K562 (cell line): Measurements from ENCODE around the gene SEC23A. TPM values are rescaled to one million over a fixed set of nuclear protein-coding genes. Genes with fewer than 3 reads are reported as not detected.

ENCODE experiments used
- ATAC-seq: fragments of 200-7000 bp; cut with Tn5 transposase; 3 replicates; pipeline ENCODE4 v1.9.1; 2020; ENCODE audit warnings: moderate library complexity
- BruUV-seq: library from RNA; stranded (reverse); fragments of 400-500 nt; replicated peaks from 2 replicates; lab custom pipeline; 2021; lab: Mats Ljungman, UMichigan
- CTCF ChIA-PET: fragments of 300-600 bp; formaldehyde crosslinking; extraction: SDS; loops from one replicate; lab custom pipeline; 2021; ENCODE audit warnings: low intra/inter-chr PET ratio; lab: Yijun Ruan, JAX
- POLR2A ChIA-PET: fragments of 300-600, 350-650 bp; sonication (Branson Sonifier 250); formaldehyde crosslinking; extraction: SDS; loops from one replicate; lab custom pipeline; 2021; ENCODE audit warnings: antibody characterized with exemption, inconsistent platforms; lab: Yijun Ruan, JAX
- DNase-seq, 4 experiments: peaks; one replicate each; pipeline versions ENCODE4 v3.0.0 to v3.0.0-alpha.2; 2011 to 2018; ENCODE audit warnings: low spot score in 3 of 4, mixed read lengths in 3 of 4; ENCODE audit errors: extremely low read depth in 1 of 4
- FAIRE-seq: peaks from 2 replicates; lab custom pipeline; 2011; peaks lifted over from hg19 to GRCh38; lab: Jason Lieb, UNC
- H2AFZ ChIP-seq: 2 replicates; pipeline ENCODE4 v1.6.0; 2011; ENCODE audit warnings: low read depth, low read length, control low read depth, inconsistent platforms
- H3K27ac ChIP-seq: fragments of 200-600 bp; 3 replicates; pipeline ENCODE4 v1.8.0; 2011; ENCODE audit warnings: low read depth, mild to moderate bottlenecking, control low read depth, inconsistent platforms, low read length, moderate library complexity, mixed read lengths; ENCODE audit errors: extremely low read depth
- H3K27me3 ChIP-seq, 2 experiments: fragments of 300-600 bp in 1 of 2; 2 replicates in 1 of 2; 3 replicates in 1 of 2; pipeline versions ENCODE4 v1.6.0 to v1.8.0; 2011; ENCODE audit warnings: inconsistent platforms in 2 of 2, low read length in 2 of 2, mild to moderate bottlenecking in 1 of 2, mixed read lengths in 1 of 2, moderate library complexity in 1 of 2; ENCODE audit not compliant: control insufficient read depth in 2 of 2, insufficient read depth in 2 of 2
- H3K36me3 ChIP-seq: fragments of 300-600 bp; 3 replicates; pipeline ENCODE4 v1.8.0; 2011; ENCODE audit warnings: mild to moderate bottlenecking, low read length, inconsistent platforms; ENCODE audit not compliant: control insufficient read depth, insufficient read depth
- H3K4me1 ChIP-seq, 2 experiments: fragments of 200-600 bp in 1 of 2; replicated peaks in 1 of 2; 2 replicates in 1 of 2; 3 replicates in 1 of 2; pipeline versions ENCODE4 v1.5.1 to v1.8.0; 2011; ENCODE audit warnings: inconsistent platforms in 2 of 2, low read length in 2 of 2, mild to moderate bottlenecking in 1 of 2, mixed read lengths in 1 of 2, moderate library complexity in 1 of 2; ENCODE audit not compliant: control insufficient read depth in 2 of 2, insufficient read depth in 2 of 2
- H3K4me2 ChIP-seq: 2 replicates; pipeline ENCODE4 v1.6.1; 2011; ENCODE audit warnings: low read length, control low read depth, inconsistent platforms, mixed read lengths; ENCODE audit not compliant: insufficient read depth
- H3K4me3 ChIP-seq: fragments of 200-600 bp; sonication (generic), shearing (Covaris generic); 2 replicates; pipeline ENCODE4 v1.5.1; 2016; ENCODE audit warnings: control low read depth, inconsistent platforms
- H3K79me2 ChIP-seq: fragments of 200-600 bp; 3 replicates; pipeline ENCODE4 v1.8.0; 2011; ENCODE audit warnings: low read length, inconsistent platforms; ENCODE audit not compliant: control insufficient read depth, insufficient read depth
- H3K9ac ChIP-seq, 2 experiments: 2 replicates each; pipeline versions ENCODE4 v1.6.0 to v1.6.1; 2011; ENCODE audit warnings: low read depth in 2 of 2, low read length in 2 of 2, control low read depth in 1 of 2, inconsistent platforms in 1 of 2, mild to moderate bottlenecking in 1 of 2, mixed read lengths in 1 of 2; ENCODE audit not compliant: insufficient read depth in 1 of 2
- H3K9me1 ChIP-seq: one replicate; pipeline ENCODE4 v1.6.0; 2011; ENCODE audit warnings: inconsistent platforms, mild to moderate bottlenecking, low read length, moderate library complexity; ENCODE audit not compliant: control insufficient read depth, insufficient read depth
- H3K9me3 ChIP-seq: replicated peaks from 2 replicates; pipeline ENCODE4 v1.5.1; 2011; ENCODE audit warnings: low read depth, low read length, inconsistent platforms; ENCODE audit not compliant: control insufficient read depth, insufficient read depth
- H4K20me1 ChIP-seq: replicated peaks from 2 replicates; pipeline ENCODE4 v1.6.1; 2011; ENCODE audit warnings: low read length, inconsistent platforms, mixed read lengths; ENCODE audit not compliant: control insufficient read depth, insufficient read depth
- E2F5 ChIP-seq: sonication (generic); formaldehyde crosslinking; IDR thresholded peaks from 2 replicates; pipeline ENCODE4 v1.8.0; 2022; ENCODE audit warnings: mild to moderate bottlenecking, missing genetic modification reagents
- ELF2 ChIP-seq: fragments of 250-450 bp; sonication (Bioruptor Pico); IDR thresholded peaks from 2 replicates; pipeline ENCODE4 v1.5.0; 2021; ENCODE audit warnings: mild to moderate bottlenecking
- FOXA1 ChIP-seq: fragments of 450-650 bp; IDR thresholded peaks from 2 replicates; pipeline ENCODE4 v1.6.1; 2016; ENCODE audit warnings: mild to moderate bottlenecking, borderline replicate concordance
- FOXJ3 ChIP-seq: sonication (generic); formaldehyde crosslinking; IDR thresholded peaks from 2 replicates; pipeline ENCODE4 v1.4.0; 2020; ENCODE audit warnings: mild to moderate bottlenecking, missing genetic modification reagents
- GATA2 ChIP-seq: sonication (generic); formaldehyde crosslinking; IDR thresholded peaks from 2 replicates; pipeline ENCODE4 v1.4.0; 2020; ENCODE audit warnings: mild to moderate bottlenecking, missing genetic modification reagents
- HIVEP1 ChIP-seq: fragments of 250-450 bp; sonication (Bioruptor Pico); IDR thresholded peaks from 2 replicates; pipeline ENCODE4 v1.4.0; 2020; ENCODE audit warnings: mild to moderate bottlenecking
- IFI16 ChIP-seq: fragments of 250-450 bp; sonication (Bioruptor Pico); IDR thresholded peaks from 2 replicates; pipeline ENCODE4 v2.1.2; 2022; ENCODE audit warnings: mild to moderate bottlenecking, inconsistent platforms
- MEIS2 ChIP-seq: fragments of 450-650 bp; IDR thresholded peaks from 2 replicates; pipeline ENCODE4 v1.6.1; 2014; ENCODE audit warnings: mild to moderate bottlenecking; ENCODE audit not compliant: partially characterized antibody
- MTA1 ChIP-seq: fragments of 450-650 bp; IDR thresholded peaks from 2 replicates; pipeline ENCODE4 v1.6.1; 2017; ENCODE audit warnings: borderline replicate concordance
- NBN ChIP-seq: fragments of 450-650 bp; IDR thresholded peaks from 2 replicates; pipeline ENCODE4 v1.6.1; 2016; ENCODE audit warnings: low read depth, mild to moderate bottlenecking
- PCBP1 ChIP-seq: fragments of 200-400 bp; formaldehyde crosslinking; IDR thresholded peaks from 2 replicates; pipeline ENCODE4 v1.6.1; 2018; ENCODE audit warnings: mild to moderate bottlenecking, low read depth, low read length; ENCODE audit not compliant: poor library complexity, severe bottlenecking
- PTBP1 ChIP-seq: fragments of 200-400 bp; formaldehyde crosslinking; IDR thresholded peaks from 2 replicates; pipeline ENCODE4 v1.6.1; 2017; ENCODE audit warnings: low read depth, low read length
- RBM17 ChIP-seq: fragments of 200-400 bp; formaldehyde crosslinking; IDR thresholded peaks from 2 replicates; pipeline ENCODE4 v1.6.1; 2017; ENCODE audit warnings: low read depth, mild to moderate bottlenecking, low read length, borderline replicate concordance
- SMARCC2 ChIP-seq: fragments of 450-650 bp; IDR thresholded peaks from 2 replicates; pipeline ENCODE4 v1.6.1; 2017; ENCODE audit warnings: antibody characterized with exemption, moderate library complexity, mild to moderate bottlenecking, low read depth
- SP1 ChIP-seq: sonication (generic); formaldehyde crosslinking; IDR thresholded peaks from 2 replicates; pipeline ENCODE4 v1.8.1; 2022; ENCODE audit warnings: mild to moderate bottlenecking, missing genetic modification reagents
- TAF7 ChIP-seq: fragments of 450-650 bp; IDR thresholded peaks from 2 replicates; pipeline ENCODE4 v1.6.1; 2016; ENCODE audit warnings: missing genetic modification characterization, missing compliant biosample characterization
- ZNF212 ChIP-seq: fragments of 450-650 bp; formaldehyde crosslinking; IDR thresholded peaks from 2 replicates; pipeline ENCODE4 v1.4.0; 2020; ENCODE audit warnings: mild to moderate bottlenecking
- WGBS: fragments of 100-300 bp; shearing (Covaris generic); methylation state at CpG from one replicate; pipeline ENCODE4 v1.1.6; 2016; ENCODE audit warnings: low coverage, mixed read lengths; ENCODE audit not compliant: insufficient coverage; ENCODE audit errors: missing lambda C conversion rate; 5-methylcytosine and 5-hydroxymethylcytosine counted together
- in situ Hi-C: fragments of 300-500 bp; cut with MboI; formaldehyde crosslinking; loops from 4 replicates; pipeline ENCODE4 v1.15.0; 2018; ENCODE audit warnings: inconsistent platforms, mixed read lengths
- intact Hi-C: fragments of 100-400 bp; cut with micrococcal nuclease; formaldehyde crosslinking; loops from 2 replicates; pipeline ENCODE4 v1.14.2; 2022
- polyA plus RNA-seq, 8 experiments: library from polyadenylated mRNA; depleted of rRNA in 4 of 8; stranded (reverse) in 5 of 8; unstranded in 3 of 8; fragments of >200 nt; fragmentation: Nextera tagmentation in 2 of 8; fragmentation: Illumina TruSeq in 1 of 8; extraction: Ambion mirVana in 2 of 8; extraction: Trizol in 1 of 8; gene quantifications; 2 replicates each; pipeline versions ENCODE4 v1.2.1 to v1.2.3, GENCODE V29; 2011 to 2014; ENCODE audit warnings: inconsistent platforms in 1 of 8, missing spikeins in 1 of 8
- total RNA-seq, 7 experiments: library from RNA; depleted of rRNA in 6 of 7; stranded (reverse); fragments of >200 nt in 6 of 7; fragmentation: Illumina TruSeq in 2 of 7; extraction: Trizol in 2 of 7; gene quantifications; 2 replicates each; pipeline versions ENCODE4 v1.2.1 to v1.2.3, GENCODE V29; 2011 to 2021; ENCODE audit warnings: low replicate concordance in 1 of 7
- TF ChIP-seq, protein P1 (sequence below): fragments of 450-650 bp; IDR thresholded peaks from 2 replicates; pipeline ENCODE4 v1.6.1; 2017; ENCODE audit warnings: antibody characterized with exemption
- TF ChIP-seq, protein P2 (sequence below): fragments of 250-450 bp; sonication (Bioruptor Pico); IDR thresholded peaks from 2 replicates; pipeline ENCODE4 v1.4.0; 2020; ENCODE audit warnings: mild to moderate bottlenecking, moderate library complexity, borderline replicate concordance

The SEC23A gene
- total and polyA plus RNA-seq, 9 of the 15 experiments (the other 6 are each of a cell fraction or from before 2014, with no cell fraction given), result 5.5 to 47.0 (median 14.5) TPM

DNA sequence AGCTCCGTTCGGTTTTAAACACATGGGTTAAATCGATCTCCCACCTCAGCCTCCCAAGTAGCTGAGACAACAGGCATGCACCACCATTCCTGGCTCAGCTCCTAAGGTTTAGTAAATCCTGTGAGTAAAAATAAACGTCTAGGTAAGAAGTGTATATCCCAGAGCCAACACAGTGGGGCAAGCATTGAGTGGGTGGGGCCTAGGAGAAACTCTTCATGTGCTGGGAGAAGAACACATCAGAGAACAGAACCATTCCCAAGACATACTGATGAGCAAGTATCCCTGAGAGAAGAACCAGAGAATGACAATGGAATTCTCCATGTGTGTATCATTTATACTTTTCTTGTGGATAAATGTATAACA lies 86.3 kb downstream of the SEC23A start:
- Histone ChIP-seq H3K4me2 (no peak overlapping the region), H3K79me2 (no peaks in the 10 kb centered on the region), H3K36me3 (no peaks in the 10 kb centered on the region), H3K9me1 (no peaks in the 10 kb centered on the region), H3K9me3 (no peaks in the 10 kb centered on the region), H3K4me3 (no peak overlapping the region), H3K27ac (no peak overlapping the region), H4K20me1 (no peaks in the 10 kb centered on the region), H2AFZ (no peak overlapping the region), H3K9ac (no peak overlapping the region), H3K4me1 (no peaks in the 10 kb centered on the region), H3K27me3 (no peaks in the 10 kb centered on the region)
- POLR2A ChIA-PET, result interaction anchor here (1.0 kb wide), 1 partner anchor 18 kb away, joined by 3 read pairs; no protein-coding TSS in a partner anchor
- TF ChIP-seq ZNF212 (CRISPR knock-in tag) (no peak), PTBP1 (no peak), PCBP1 (no peak), RBM17 (no peak), GATA2 (CRISPR knock-in tag) (no peak), SP1 (CRISPR knock-in tag) (no peak), MEIS2 (no peak), HIVEP1 (CRISPR knock-in tag) (no peak), IFI16 (CRISPR knock-in tag) (no peak), MTA1 (no peak), E2F5 (no peak), FOXJ3 (CRISPR knock-in tag) (no peak), SMARCC2 (no peak), NBN (no peak), ELF2 (CRISPR knock-in tag) (no peak), TAF7 (tag) (no peak), FOXA1 (no peak)
- TF ChIP-seq, protein P1, sequence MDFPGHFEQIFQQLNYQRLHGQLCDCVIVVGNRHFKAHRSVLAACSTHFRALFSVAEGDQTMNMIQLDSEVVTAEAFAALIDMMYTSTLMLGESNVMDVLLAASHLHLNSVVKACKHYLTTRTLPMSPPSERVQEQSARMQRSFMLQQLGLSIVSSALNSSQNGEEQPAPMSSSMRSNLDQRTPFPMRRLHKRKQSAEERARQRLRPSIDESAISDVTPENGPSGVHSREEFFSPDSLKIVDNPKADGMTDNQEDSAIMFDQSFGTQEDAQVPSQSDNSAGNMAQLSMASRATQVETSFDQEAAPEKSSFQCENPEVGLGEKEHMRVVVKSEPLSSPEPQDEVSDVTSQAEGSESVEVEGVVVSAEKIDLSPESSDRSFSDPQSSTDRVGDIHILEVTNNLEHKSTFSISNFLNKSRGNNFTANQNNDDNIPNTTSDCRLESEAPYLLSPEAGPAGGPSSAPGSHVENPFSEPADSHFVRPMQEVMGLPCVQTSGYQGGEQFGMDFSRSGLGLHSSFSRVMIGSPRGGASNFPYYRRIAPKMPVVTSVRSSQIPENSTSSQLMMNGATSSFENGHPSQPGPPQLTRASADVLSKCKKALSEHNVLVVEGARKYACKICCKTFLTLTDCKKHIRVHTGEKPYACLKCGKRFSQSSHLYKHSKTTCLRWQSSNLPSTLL, result no peak
- TF ChIP-seq, protein P2, sequence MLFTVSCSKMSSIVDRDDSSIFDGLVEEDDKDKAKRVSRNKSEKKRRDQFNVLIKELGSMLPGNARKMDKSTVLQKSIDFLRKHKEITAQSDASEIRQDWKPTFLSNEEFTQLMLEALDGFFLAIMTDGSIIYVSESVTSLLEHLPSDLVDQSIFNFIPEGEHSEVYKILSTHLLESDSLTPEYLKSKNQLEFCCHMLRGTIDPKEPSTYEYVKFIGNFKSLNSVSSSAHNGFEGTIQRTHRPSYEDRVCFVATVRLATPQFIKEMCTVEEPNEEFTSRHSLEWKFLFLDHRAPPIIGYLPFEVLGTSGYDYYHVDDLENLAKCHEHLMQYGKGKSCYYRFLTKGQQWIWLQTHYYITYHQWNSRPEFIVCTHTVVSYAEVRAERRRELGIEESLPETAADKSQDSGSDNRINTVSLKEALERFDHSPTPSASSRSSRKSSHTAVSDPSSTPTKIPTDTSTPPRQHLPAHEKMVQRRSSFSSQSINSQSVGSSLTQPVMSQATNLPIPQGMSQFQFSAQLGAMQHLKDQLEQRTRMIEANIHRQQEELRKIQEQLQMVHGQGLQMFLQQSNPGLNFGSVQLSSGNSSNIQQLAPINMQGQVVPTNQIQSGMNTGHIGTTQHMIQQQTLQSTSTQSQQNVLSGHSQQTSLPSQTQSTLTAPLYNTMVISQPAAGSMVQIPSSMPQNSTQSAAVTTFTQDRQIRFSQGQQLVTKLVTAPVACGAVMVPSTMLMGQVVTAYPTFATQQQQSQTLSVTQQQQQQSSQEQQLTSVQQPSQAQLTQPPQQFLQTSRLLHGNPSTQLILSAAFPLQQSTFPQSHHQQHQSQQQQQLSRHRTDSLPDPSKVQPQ, result no peak
- CTCF ChIA-PET, result no interaction called here
- ATAC-seq, result no peak
- in situ Hi-C loops, result loop anchor here (25.0 kb wide), 1 partner anchor 304 kb away; no protein-coding TSS in a partner anchor
- 0% methylated on average over 1 of the region's 4 CpGs for WGBS
- DNase-seq, result no peak
- intact Hi-C loops, result loop anchor here (5.0 to 10.0 kb wide), 2 partner anchors 72 to 1114 kb away; no protein-coding TSS in a partner anchor
- no peak for FAIRE-seq
- no TSS peak for BruUV-seq
